Spleen (tissue), 11 donors: ENCODE data around the gene MPPED2. TPM values are rescaled to one million over a fixed set of nuclear protein-coding genes. Genes with fewer than 3 reads are reported as not detected.

ENCODE experiments used
- DNase-seq: peaks from one replicate; pipeline ENCODE4 v3.0.0-alpha.2; 2020
- H3K27ac ChIP-seq, 8 donors: fragments of 200-600 bp; sonication (generic) in 7 of 8; 1 replicate in 4 of 8; 2 replicates in 4 of 8; pipeline versions ENCODE4 v1.5.0 to v1.8.0; 2016 to 2021; ENCODE audit warnings: inconsistent platforms in 4 of 8, mild to moderate bottlenecking in 4 of 8, moderate library complexity in 1 of 8
- H3K27me3 ChIP-seq, 7 donors: fragments of 200-600 bp; sonication (generic) in 6 of 7; replicated peaks in 1 of 7; 1 replicate in 4 of 7; 2 replicates in 3 of 7; pipeline versions ENCODE4 v1.5.0 to v1.8.0; 2016 to 2021; ENCODE audit warnings: inconsistent platforms in 3 of 7, mild to moderate bottlenecking in 1 of 7
- H3K36me3 ChIP-seq, 6 donors: fragments of 200-600 bp; sonication (generic) in 5 of 6; 1 replicate in 4 of 6; 2 replicates in 2 of 6; pipeline versions ENCODE4 v1.5.0 to v1.8.0; 2016 to 2021; ENCODE audit warnings: inconsistent platforms in 2 of 6
- H3K4me1 ChIP-seq, 6 donors: fragments of 200-600 bp; sonication (generic) in 5 of 6; 1 replicate in 3 of 6; 2 replicates in 3 of 6; pipeline versions ENCODE4 v1.5.0 to v1.8.0; 2016 to 2021; ENCODE audit warnings: inconsistent platforms in 3 of 6
- H3K4me3 ChIP-seq, 8 donors: fragments of 200-600 bp; sonication (generic) in 7 of 8; 1 replicate in 4 of 8; 2 replicates in 4 of 8; pipeline versions ENCODE4 v1.5.0 to v1.8.0; 2016 to 2021; ENCODE audit warnings: inconsistent platforms in 4 of 8, mild to moderate bottlenecking in 4 of 8, moderate library complexity in 2 of 8
- H3K9me3 ChIP-seq, 8 donors: fragments of 200-600 bp; sonication (generic) in 7 of 8; 1 replicate in 4 of 8; 2 replicates in 4 of 8; pipeline versions ENCODE4 v1.5.0 to v1.8.0; 2016 to 2021; ENCODE audit warnings: inconsistent platforms in 4 of 8
- POLR2A ChIP-seq, 3 donors: fragments of 450-650 bp; IDR thresholded peaks; one replicate each; pipeline ENCODE4 v1.5.1; 2017; ENCODE audit warnings: antibody characterized with exemption in 3 of 3, mild to moderate bottlenecking in 1 of 3
- POLR2AphosphoS5 ChIP-seq, 3 donors: sonication (generic); formaldehyde crosslinking; IDR thresholded peaks; one replicate each; pipeline ENCODE4 v1.5.1; 2017; ENCODE audit warnings: antibody characterized with exemption in 3 of 3
- WGBS, 5 donors: extraction: QIAGEN DNeasy Blood & Tissue Kit in 3 of 5; methylation state at CpG; one replicate each; pipeline versions ENCODE4 v1.1.5 to v1.1.7; 2013 to 2018; 5-methylcytosine and 5-hydroxymethylcytosine counted together
- intact Hi-C: fragments of 100-400 bp; cut with DNase I; formaldehyde crosslinking; loops from one replicate; pipeline ENCODE4 v1.15.0; 2023; ENCODE audit warnings: low total_unique reads
- polyA plus RNA-seq, 3 donors: library from polyadenylated mRNA; stranded (reverse); fragments of 200-250 nt; gene quantifications; one replicate each; pipeline ENCODE4 v1.2.1, GENCODE V29; 2013
- total RNA-seq, 7 donors: library from RNA; depleted of rRNA in 3 of 7; stranded (reverse); fragments of >200 nt in 3 of 7; fragmentation: NEBNext Ultra II Directional in 4 of 7; extraction: Animal tissue kit (Norgen Biotek cat#: 25700) in 4 of 7; gene quantifications; one replicate each; pipeline versions ENCODE4 v1.1.0 to v1.2.1, GENCODE V29; 2016 to 2021
- TF ChIP-seq, protein P1 (sequence below), 11 experiments: fragments of 200-600 bp in 7 of 11; fragments of 450-650 bp in 4 of 11; sonication (generic) in 4 of 11; IDR thresholded peaks in 8 of 11; conservative IDR thresholded peaks in 3 of 11; 1 replicate in 7 of 11; 2 replicates in 4 of 11; pipeline versions ENCODE4 v1.4.0 to v1.8.0; 2016 to 2021; ENCODE audit warnings: antibody characterized with exemption in 11 of 11, inconsistent platforms in 4 of 11, mild to moderate bottlenecking in 1 of 11
- donor health status: healthy with polysubstance abuse.
- donor health status: DM: no; HTN: no; CAD: no; lungs with moderate emphysema.
- donor health status: DM: no; HTN: no; CAD: no.
- donor health status: Bipolar disorder and iron deficiency.
- donor health status: healthy.
- donor health status: DM: no; HTN: no; CAD: no.
- donor health status: DM: yes; HTN: yes; CAD: no.

Gene MPPED2
- total and polyA plus RNA-seq, 10 donors, result 0.72 to 14.6 (median 5.2) TPM

DNA sequence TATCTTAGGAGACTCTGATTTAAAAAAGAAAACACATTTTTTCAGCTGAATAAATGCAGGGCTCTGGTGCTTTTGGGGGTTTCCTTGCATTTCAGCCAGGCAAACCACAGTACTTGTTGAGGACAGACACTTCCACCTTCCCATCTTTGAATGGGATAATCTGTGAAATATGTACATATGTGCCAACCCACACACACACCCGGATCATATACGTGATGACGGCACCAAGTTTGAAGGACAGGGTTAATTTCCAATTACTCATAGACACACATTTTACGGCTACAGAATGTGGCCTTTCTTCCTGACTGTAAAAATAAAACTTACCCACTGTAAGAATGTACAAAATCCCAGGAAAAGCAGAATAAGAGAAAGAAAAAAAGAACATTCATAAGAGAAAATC is 104.4 kb downstream of the MPPED2 start:
- H3K4me3 ChIP-seq, result no peak overlapping the region
- H3K27ac ChIP-seq, result no peak overlapping the region
- no peaks in the 10 kb centered on the region for H3K36me3 ChIP-seq
- WGBS, 5 donors, result 57 to 80% (median 76%) methylated on average over 4 of the region's 4 CpGs
- H3K9me3 ChIP-seq, result no peaks in the 10 kb centered on the region
- H3K4me1 ChIP-seq, result no peaks in the 10 kb centered on the region
- TF ChIP-seq POLR2AphosphoS5 (IDR thresholded peaks at IDR 0.05) (no peak), POLR2A (IDR thresholded peaks at IDR 0.05) (no peak)
- TF ChIP-seq, protein P1, sequence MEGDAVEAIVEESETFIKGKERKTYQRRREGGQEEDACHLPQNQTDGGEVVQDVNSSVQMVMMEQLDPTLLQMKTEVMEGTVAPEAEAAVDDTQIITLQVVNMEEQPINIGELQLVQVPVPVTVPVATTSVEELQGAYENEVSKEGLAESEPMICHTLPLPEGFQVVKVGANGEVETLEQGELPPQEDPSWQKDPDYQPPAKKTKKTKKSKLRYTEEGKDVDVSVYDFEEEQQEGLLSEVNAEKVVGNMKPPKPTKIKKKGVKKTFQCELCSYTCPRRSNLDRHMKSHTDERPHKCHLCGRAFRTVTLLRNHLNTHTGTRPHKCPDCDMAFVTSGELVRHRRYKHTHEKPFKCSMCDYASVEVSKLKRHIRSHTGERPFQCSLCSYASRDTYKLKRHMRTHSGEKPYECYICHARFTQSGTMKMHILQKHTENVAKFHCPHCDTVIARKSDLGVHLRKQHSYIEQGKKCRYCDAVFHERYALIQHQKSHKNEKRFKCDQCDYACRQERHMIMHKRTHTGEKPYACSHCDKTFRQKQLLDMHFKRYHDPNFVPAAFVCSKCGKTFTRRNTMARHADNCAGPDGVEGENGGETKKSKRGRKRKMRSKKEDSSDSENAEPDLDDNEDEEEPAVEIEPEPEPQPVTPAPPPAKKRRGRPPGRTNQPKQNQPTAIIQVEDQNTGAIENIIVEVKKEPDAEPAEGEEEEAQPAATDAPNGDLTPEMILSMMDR (IDR thresholded peaks at IDR 0.05 in 8 of 11, conservative IDR thresholded peaks at IDR 0.05 in 3 of 11), result no peak
- intact Hi-C loops, result no loop called here
- DNase-seq, result no peak
- H3K27me3 ChIP-seq, result no peaks in the 10 kb centered on the region

DNA sequence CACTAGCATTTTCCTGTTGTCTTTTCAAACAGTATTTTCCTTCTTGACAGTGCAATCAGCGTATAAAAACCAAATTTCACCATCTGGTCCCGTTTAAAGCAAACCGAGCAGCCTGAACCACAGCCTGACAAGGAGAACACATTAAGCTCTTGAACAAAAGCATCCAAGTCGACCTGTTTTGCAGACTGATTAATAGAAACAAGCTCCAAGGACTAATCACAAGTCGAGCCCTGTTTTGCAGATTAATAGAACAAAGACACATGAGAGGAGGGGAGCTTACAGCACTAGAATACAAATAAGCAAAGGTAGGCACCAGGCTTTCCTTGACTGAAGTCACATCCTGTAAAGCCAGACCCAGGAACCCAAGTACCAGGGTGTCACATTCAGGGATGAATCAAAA is 104.8 kb downstream of the MPPED2 start:
- TF ChIP-seq POLR2AphosphoS5 (IDR thresholded peaks at IDR 0.05) (no peak), POLR2A (IDR thresholded peaks at IDR 0.05) (no peak)
- TF ChIP-seq, protein P1 (IDR thresholded peaks at IDR 0.05 in 8 of 11, conservative IDR thresholded peaks at IDR 0.05 in 3 of 11), result no peak
- intact Hi-C loops, result no loop called here
- H3K9me3 ChIP-seq, result no peaks in the 10 kb centered on the region
- DNase-seq, result no peak
- H3K4me3 ChIP-seq, result no peak overlapping the region
- H3K27me3 ChIP-seq, result no peaks in the 10 kb centered on the region
- no peaks in the 10 kb centered on the region for H3K4me1 ChIP-seq
- 55 to 76% (median 59%) methylated on average over 5 of the region's 5 CpGs for WGBS, 5 donors
- no peak overlapping the region for H3K27ac ChIP-seq
- H3K36me3 ChIP-seq, result no peaks in the 10 kb centered on the region

DNA sequence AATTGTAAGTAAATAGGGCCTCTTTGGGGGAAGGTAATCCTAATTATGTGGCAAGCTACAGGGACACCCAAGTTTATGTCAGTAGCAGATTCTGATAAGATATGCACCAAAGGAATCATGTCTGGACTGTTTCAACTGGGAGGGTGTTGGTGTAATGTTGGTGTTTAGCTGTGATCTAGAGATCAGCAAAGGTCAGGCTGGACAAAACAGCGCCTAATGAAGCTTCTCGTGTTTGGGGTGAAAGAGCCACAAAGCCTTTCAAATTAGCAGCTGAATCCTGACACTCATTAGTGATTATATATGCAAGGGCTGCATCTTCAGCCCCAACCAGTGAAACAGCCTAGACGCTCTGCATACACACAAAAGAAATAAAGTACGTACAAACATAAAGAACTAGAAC is 106.3 kb downstream of the MPPED2 start:
- intact Hi-C loops, result no loop called here
- Histone ChIP-seq H3K4me1 (no peaks in the 10 kb centered on the region), H3K9me3 (no peaks in the 10 kb centered on the region), H3K4me3 (no peak overlapping the region), H3K27me3 (no peaks in the 10 kb centered on the region), H3K36me3 (no peaks in the 10 kb centered on the region), H3K27ac (no peak overlapping the region)
- no peak for DNase-seq
- TF ChIP-seq POLR2A (IDR thresholded peaks at IDR 0.05), result no peak
- TF ChIP-seq POLR2AphosphoS5 (IDR thresholded peaks at IDR 0.05), result no peak
- TF ChIP-seq, protein P1 (IDR thresholded peaks at IDR 0.05 in 8 of 11, conservative IDR thresholded peaks at IDR 0.05 in 3 of 11), result no peak
- 83 to 91% (median 86%) methylated on average over 4 of the region's 4 CpGs for WGBS, 5 donors

DNA sequence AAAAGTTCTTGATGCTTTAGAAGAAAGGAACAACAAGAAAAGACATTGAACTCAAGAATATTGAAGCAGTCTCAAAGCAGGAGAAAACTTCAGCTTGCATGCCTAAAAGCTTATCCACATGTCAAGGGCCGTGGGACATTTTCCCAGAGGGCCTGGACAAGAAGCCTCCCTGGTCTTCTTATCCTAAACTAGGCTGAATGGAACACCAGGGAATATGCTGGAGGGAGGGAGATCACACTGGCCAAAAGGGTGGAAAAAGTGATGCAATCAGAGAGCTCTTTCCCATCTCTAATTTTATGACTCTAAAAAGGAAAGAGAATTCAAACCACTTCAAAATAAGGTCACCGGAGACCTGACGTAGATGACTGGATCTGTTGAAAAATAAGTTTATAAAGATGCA is 107.2 kb downstream of the MPPED2 start:
- no peak for DNase-seq
- no peaks in the 10 kb centered on the region for H3K27me3 ChIP-seq
- WGBS, 5 donors, result 51 to 66% (median 56%) methylated on average over 3 of the region's 3 CpGs
- TF ChIP-seq POLR2A (IDR thresholded peaks at IDR 0.05), result no peak
- TF ChIP-seq POLR2AphosphoS5 (IDR thresholded peaks at IDR 0.05), result no peak
- TF ChIP-seq, protein P1 (IDR thresholded peaks at IDR 0.05 in 8 of 11, conservative IDR thresholded peaks at IDR 0.05 in 3 of 11), result no peak
- no peaks in the 10 kb centered on the region for H3K9me3 ChIP-seq
- no peaks in the 10 kb centered on the region for H3K36me3 ChIP-seq
- no peak overlapping the region for H3K4me3 ChIP-seq
- no peak overlapping the region for H3K27ac ChIP-seq
- intact Hi-C loops, result no loop called here
- no peaks in the 10 kb centered on the region for H3K4me1 ChIP-seq
